Bronchial epithelial cell (primary cell): Measurements from ENCODE around the gene VPS45. TPM values are rescaled to one million over a fixed set of nuclear protein-coding genes. Genes with fewer than 3 reads are reported as not detected.

Experiments used
- DNase-seq: peaks from one replicate; pipeline ENCODE4 v3.0.0-alpha.2; 2010; ENCODE audit warnings: low read depth
- FAIRE-seq: peaks from 2 replicates; lab custom pipeline; 2011; peaks lifted over from hg19 to GRCh38; lab: Jason Lieb, UNC
- H3K27me3 ChIP-seq: 2 replicates; pipeline ENCODE4 v1.5.1; 2011; ENCODE audit warnings: low read length; ENCODE audit not compliant: control insufficient read depth, insufficient read depth
- H3K36me3 ChIP-seq: 2 replicates; pipeline ENCODE4 v1.5.1; 2011; ENCODE audit warnings: low read length; ENCODE audit not compliant: control insufficient read depth, insufficient read depth
- H3K4me3 ChIP-seq: 2 replicates; pipeline ENCODE4 v1.5.1; 2011; ENCODE audit warnings: mild to moderate bottlenecking, low read depth, low read length, control low read depth
- total RNA-seq: library from RNA; depleted of rRNA; stranded (reverse); fragments of >200 nt; gene quantifications from 2 replicates; pipeline ENCODE4 v1.2.1, GENCODE V29; 2014
- TF ChIP-seq, protein P1 (sequence below): IDR thresholded peaks from 2 replicates; pipeline ENCODE4 v1.5.1; 2011; ENCODE audit warnings: mild to moderate bottlenecking, moderate library complexity, low read length, control low read depth, inconsistent platforms; ENCODE audit not compliant: insufficient read depth, severe bottlenecking

VPS45 gene
- total RNA-seq, 1 donor from 2014 or later: 21.6 TPM

- DNase-seq: peak; percentile 37
- Histone ChIP-seq H3K36me3 (no peaks in the 10 kb centered on the region), H3K4me3 (no peak overlapping the region), H3K27me3 (no peaks in the 10 kb centered on the region)
- TF ChIP-seq, protein P1, sequence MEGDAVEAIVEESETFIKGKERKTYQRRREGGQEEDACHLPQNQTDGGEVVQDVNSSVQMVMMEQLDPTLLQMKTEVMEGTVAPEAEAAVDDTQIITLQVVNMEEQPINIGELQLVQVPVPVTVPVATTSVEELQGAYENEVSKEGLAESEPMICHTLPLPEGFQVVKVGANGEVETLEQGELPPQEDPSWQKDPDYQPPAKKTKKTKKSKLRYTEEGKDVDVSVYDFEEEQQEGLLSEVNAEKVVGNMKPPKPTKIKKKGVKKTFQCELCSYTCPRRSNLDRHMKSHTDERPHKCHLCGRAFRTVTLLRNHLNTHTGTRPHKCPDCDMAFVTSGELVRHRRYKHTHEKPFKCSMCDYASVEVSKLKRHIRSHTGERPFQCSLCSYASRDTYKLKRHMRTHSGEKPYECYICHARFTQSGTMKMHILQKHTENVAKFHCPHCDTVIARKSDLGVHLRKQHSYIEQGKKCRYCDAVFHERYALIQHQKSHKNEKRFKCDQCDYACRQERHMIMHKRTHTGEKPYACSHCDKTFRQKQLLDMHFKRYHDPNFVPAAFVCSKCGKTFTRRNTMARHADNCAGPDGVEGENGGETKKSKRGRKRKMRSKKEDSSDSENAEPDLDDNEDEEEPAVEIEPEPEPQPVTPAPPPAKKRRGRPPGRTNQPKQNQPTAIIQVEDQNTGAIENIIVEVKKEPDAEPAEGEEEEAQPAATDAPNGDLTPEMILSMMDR: peak; percentile 74
- no peak for FAIRE-seq
Observed at GRCh38 chr1:150168960-150169601, 101.5 kb downstream of the VPS45 start.

DNA sequence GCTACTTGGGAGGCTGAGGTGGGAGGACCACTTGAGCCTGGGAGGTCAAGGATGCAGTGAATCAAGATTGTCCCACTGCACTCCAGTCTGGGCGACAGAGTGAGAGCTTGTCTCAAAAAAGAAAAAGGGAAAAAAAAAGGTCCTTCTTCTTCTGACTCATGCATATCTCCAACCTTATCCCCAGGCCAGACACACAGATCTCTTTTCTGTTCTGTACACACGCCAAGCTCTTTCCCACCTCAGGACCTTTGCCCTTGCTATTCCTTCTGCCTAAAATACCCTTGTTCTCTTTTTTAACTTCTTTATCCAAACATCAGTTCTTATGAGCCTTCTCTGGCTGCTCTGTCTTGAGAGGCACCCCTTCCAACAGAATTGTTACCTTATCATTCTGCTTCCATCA lies 104.2 kb downstream of the VPS45 start:
- no peaks in the 10 kb centered on the region for H3K36me3 ChIP-seq
- H3K4me3 ChIP-seq: no peak overlapping the region
- FAIRE-seq (no peak), DNase-seq (no peak)
- TF ChIP-seq, protein P1: no peak
- no peaks in the 10 kb centered on the region for H3K27me3 ChIP-seq

GRCh38 chr1:150173141-150173585 lies 105.6 kb downstream of the VPS45 start:
- H3K36me3 ChIP-seq: no peaks in the 10 kb centered on the region
- H3K4me3 ChIP-seq: no peak overlapping the region
- DNase-seq (no peak), FAIRE-seq (no peak)
- no peaks in the 10 kb centered on the region for H3K27me3 ChIP-seq
- TF ChIP-seq, protein P1: no peak

DNA sequence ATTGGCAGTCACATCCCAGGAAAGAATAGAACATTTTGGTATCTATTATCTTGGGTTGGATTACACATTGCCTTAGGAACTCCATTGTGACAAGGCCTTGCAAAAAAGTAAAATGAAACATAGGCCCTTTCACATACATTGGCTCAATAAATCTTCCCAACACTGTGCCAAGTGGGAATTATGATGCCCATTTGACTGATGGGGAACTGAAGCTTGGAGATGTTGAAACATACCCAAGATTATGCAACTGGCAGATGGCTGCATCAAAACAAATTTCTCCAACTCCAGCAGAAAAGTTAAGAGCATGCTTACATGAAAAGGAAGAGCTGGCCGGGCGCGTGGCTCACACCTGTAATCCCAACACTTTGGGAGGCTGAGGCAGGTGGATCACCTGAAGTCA lies 109.0 kb downstream of the VPS45 start:
- FAIRE-seq (no peak), DNase-seq (no peak)
- Histone ChIP-seq H3K27me3 (no peaks in the 10 kb centered on the region), H3K4me3 (no peak overlapping the region), H3K36me3 (no peaks in the 10 kb centered on the region)
- TF ChIP-seq, protein P1: no peak

DNA sequence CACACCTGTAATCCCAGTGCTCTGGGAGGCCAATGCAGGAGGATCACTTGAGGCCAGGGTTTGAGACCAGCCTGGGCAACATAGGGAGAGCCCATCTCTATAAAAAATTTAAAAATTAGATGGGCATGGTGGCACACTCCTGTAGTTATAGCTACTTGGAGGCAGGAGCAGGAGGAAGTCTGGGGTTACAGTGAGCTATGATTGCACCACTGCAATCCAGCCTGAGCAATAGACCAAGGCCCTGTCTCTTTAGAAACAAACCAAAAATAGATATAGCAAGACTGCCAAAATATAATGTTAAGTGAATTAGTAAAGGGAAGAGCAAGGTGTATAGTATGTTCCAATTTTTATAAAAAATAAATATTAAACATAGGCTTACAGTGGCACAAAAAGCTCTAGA lies 111.0 kb downstream of the VPS45 start:
- TF ChIP-seq, protein P1: no peak
- FAIRE-seq: no peak
- no peak for DNase-seq

DNA sequence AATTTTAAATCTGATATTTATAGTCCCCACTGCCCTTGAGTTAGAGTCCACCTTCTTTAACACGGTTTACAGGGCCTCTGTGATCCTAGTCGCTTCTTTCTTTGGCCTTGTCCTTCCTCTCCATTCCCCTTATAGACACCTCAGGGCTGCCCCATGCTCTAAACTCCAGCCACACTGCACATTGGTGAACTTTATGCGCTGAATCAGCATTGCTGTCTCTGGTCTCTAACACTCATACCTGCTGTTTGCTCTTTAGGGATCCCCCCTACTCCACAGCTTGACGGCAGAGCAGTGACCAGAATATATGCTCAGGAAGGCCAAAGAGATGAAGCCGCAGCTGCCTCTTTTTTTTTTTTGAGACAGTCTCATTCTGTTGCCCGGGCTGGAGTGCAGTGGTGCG lies 112.3 kb downstream of the VPS45 start:
- Histone ChIP-seq H3K4me3 (no peak overlapping the region), H3K27me3 (no peaks in the 10 kb centered on the region), H3K36me3 (no peaks in the 10 kb centered on the region)
- TF ChIP-seq, protein P1: no peak
- FAIRE-seq (no peak), DNase-seq (no peak)

More for the DNA sequence above, 111.0 kb downstream of the VPS45 start:
- Histone ChIP-seq H3K27me3 (no peaks in the 10 kb centered on the region), H3K36me3 (no peaks in the 10 kb centered on the region), H3K4me3 (no peak overlapping the region)
